Cardiac fibroblast (primary cell): ENCODE results near the gene OR10H3.

Experiments used
- DNase-seq, 2 donors: peaks; one replicate each; pipeline versions ENCODE4 v3.0.0 to v3.0.0-alpha.2; 2010; ENCODE audit warnings: low read depth in 2 of 2
- H3K4me3 ChIP-seq, 2 donors: replicated peaks in 1 of 2; 1 replicate in 1 of 2; 2 replicates in 1 of 2; pipeline ENCODE4 v1.5.1; 2011; ENCODE audit warnings: low read depth in 2 of 2, low read length in 2 of 2, mild to moderate bottlenecking in 2 of 2, moderate library complexity in 1 of 2
- TF ChIP-seq, protein P1 (sequence below): IDR thresholded peaks from one replicate; pipeline ENCODE4 v1.5.1; 2011; ENCODE audit warnings: low read depth, mild to moderate bottlenecking, low read length, inconsistent platforms

Gene OR10H3

DNA sequence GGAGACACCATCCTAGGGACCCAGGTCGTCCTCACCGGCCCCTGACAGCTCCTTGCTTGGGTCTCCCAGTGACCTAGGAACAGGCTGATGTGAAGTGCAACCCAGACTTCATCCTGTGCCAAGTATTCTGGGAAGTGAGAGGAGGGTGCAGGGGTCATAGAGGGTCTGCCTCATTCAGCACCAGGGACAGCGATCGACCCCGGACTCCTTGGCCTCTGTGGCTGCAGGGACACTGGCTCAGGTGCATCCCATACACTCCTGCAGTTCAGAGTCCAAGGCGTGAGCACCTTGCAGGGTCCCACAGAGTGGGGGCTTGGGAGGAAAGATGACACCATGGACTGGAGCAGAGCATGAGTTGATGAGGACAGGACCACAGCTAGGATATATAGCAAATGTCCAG lies 20.0 kb upstream of the OR10H3 start:
- TF ChIP-seq, protein P1, sequence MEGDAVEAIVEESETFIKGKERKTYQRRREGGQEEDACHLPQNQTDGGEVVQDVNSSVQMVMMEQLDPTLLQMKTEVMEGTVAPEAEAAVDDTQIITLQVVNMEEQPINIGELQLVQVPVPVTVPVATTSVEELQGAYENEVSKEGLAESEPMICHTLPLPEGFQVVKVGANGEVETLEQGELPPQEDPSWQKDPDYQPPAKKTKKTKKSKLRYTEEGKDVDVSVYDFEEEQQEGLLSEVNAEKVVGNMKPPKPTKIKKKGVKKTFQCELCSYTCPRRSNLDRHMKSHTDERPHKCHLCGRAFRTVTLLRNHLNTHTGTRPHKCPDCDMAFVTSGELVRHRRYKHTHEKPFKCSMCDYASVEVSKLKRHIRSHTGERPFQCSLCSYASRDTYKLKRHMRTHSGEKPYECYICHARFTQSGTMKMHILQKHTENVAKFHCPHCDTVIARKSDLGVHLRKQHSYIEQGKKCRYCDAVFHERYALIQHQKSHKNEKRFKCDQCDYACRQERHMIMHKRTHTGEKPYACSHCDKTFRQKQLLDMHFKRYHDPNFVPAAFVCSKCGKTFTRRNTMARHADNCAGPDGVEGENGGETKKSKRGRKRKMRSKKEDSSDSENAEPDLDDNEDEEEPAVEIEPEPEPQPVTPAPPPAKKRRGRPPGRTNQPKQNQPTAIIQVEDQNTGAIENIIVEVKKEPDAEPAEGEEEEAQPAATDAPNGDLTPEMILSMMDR: no peak
- H3K4me3 ChIP-seq: no peak overlapping the region
- DNase-seq: no peak

DNA sequence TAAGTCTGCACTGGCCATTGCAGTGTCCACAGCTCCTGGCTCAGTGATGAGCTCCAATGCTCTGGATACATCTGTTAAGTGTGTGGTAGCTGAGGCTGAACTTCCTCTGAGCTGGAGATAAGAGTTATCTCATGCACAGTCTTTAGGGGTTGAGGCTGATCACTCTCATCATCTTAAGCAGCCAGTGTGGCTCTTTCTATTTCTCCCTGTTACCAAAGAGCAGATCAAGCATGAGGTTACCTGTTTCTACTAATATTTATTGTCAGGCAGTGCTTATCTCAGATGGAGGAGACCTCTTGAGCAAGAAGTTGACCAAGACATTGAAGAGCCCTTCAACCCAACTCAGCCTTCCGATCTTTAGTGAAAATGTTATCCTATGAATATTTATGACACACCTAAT lies 16.5 kb upstream of the OR10H3 start:
- TF ChIP-seq, protein P1: no peak
- no peak for DNase-seq
- H3K4me3 ChIP-seq: no peak overlapping the region

DNA sequence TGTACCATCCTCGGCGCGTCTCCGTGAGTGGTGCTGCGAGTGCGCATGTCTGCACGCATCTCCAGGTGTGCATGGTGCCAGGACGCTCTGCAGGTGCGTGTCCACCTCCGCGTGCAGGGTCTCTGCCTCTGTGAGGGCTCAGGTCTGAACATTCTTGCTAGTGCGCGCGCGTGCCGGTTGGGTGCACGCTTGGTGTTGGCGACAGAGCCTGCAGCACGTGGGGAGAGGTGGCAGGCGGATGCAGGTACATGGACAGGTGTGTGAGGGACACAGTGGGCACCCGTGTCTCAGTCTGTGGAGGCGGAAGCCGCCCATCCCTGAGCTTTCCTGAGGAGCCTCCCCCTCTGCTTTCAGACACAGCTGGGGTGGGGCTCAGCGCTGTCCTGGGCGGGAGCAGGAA lies 14.8 kb upstream of the OR10H3 start:
- H3K4me3 ChIP-seq: no peak overlapping the region
- DNase-seq: no peak
- TF ChIP-seq, protein P1: no peak

DNA sequence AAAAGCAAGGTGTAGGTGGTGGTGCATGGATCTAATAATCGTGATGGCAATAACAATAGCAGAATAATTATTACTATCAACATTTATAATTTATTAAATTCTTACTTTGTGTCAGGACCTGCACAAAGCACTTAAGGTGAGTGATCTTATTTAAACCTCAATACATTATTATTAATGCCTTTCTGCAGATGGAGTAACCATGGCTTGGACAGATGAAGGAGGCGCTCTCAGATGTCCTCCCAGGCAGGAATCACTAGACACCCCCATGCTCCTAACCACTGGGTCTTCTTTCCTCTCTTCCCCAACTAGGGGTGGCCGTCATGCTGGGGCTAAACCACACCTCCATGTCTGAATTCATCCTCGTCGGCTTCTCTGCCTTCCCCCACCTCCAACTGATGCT lies 10.1 kb upstream of the OR10H3 start, which contains the start of gene OR10H2:
Gene OR10H2 (plus strand): TSS at position 301 of the 400 bp plus-strand sequence. CDS start 20 bp downstream, at position 321.
- TF ChIP-seq, protein P1: no peak
- no peak for DNase-seq
- no peak within 1 kb of the TSS for H3K4me3 ChIP-seq

DNA sequence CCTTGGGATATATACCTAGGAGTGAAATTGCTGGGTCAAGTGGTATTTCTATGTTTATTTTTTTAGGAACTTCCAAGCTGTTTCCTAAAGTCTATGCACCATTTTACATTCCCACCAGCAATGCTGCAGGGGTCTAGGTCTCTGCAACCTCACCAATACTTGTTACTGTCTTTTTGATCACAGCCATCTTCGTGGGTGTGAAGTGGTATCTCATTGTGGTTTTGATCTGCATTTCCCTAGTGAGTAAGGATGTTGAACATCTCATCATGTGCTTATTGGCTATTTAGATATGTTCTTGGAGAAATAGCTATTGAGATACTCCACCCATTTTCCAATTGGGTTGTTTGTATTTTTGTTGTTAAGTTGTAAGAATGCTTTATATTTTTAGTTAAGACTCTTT lies 7.2 kb upstream of the OR10H3 start:
- no peak for DNase-seq
- TF ChIP-seq, protein P1: no peak
- H3K4me3 ChIP-seq: no peak overlapping the region

DNA sequence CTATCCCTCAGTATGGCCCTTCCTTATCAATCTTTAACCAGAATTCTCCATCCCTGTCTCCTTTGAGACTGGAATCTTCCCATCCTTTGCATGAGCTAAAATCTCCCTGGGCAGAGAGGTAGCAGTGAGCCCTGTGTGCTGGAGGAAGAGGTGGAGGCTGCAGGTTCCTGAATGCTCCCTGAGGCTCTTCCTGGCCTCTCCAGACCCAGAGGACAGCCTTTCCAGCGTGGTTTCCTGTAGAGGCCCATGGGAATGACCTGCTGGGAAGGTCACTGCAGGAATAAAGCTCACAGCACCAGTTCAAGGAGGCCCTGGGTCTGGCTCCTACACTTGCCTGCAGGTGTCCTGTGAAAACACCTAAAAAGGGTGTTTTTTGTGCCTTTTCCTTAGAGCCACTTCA lies 5.4 kb upstream of the OR10H3 start:
- no peak for DNase-seq
- TF ChIP-seq, protein P1: no peak
- no peak overlapping the region for H3K4me3 ChIP-seq

DNA sequence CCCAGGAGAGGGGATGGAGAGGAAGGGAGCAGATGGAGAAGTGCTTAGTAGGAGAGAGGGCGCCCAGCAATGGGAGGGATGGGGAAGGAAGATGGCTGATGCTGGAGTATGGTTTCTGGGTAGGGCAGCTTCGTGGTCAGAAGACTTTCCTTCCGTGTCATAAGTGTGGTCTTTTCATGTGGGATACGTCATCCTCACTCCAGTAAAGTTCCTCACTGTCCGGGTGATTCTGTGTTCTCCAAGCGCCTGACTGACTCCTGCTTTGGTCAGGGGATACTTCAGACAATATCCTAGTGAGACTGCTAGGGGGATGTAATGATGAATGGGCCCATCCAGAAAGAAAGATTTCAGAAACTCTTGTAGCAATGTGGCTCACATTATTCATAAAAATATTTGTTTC lies 3.9 kb upstream of the OR10H3 start:
- TF ChIP-seq, protein P1: no peak
- no peak for DNase-seq
- H3K4me3 ChIP-seq: no peak overlapping the region
